GM06990 (cell line): ENCODE results near the gene PIGQ.

Experiments used
- DNase-seq: peaks from one replicate; pipeline ENCODE4 v3.0.0-alpha.2; 2011; ENCODE audit not compliant: insufficient read length; ENCODE audit errors: extremely low read depth
- H3K27me3 ChIP-seq: replicated peaks from 2 replicates; pipeline ENCODE4 v1.6.0; 2011; ENCODE audit warnings: low read length; ENCODE audit not compliant: control insufficient read depth, insufficient read depth
- H3K36me3 ChIP-seq: 2 replicates; pipeline ENCODE4 v1.5.1; 2011; ENCODE audit warnings: low read length; ENCODE audit not compliant: control insufficient read depth, insufficient read depth
- H3K4me3 ChIP-seq: replicated peaks from 2 replicates; pipeline ENCODE4 v1.5.1; 2011; ENCODE audit warnings: low read depth, mild to moderate bottlenecking, control low read depth, low read length
- CTCF ChIP-seq: IDR thresholded peaks from 2 replicates; pipeline ENCODE4 v1.5.1; 2011; ENCODE audit warnings: low read length, control low read depth, mild to moderate bottlenecking, inconsistent platforms; ENCODE audit not compliant: insufficient read depth, poor library complexity, severe bottlenecking

Gene PIGQ

GRCh38 chr16:632486-633335 is 62.9 kb downstream of the PIGQ start:
- Histone ChIP-seq H3K4me3 (no peak overlapping the region), H3K36me3 (peaks cover 4% of the 10 kb centered on the region; the same call in 1 of the 2 replicates), H3K27me3 (no peaks in the 10 kb centered on the region)
- no peak for TF ChIP-seq CTCF
- DNase-seq: no peak

GRCh38 chr16:633336-634050 is 63.7 kb downstream of the PIGQ start:
- no peak for TF ChIP-seq CTCF
- DNase-seq: no peak
- no peaks in the 10 kb centered on the region for H3K27me3 ChIP-seq
- no peak overlapping the region for H3K4me3 ChIP-seq
- peaks cover 4% of the 10 kb centered on the region; the same call in 1 of the 2 replicates for H3K36me3 ChIP-seq
